HG02588 (cell line): ENCODE results near the gene PCBD1.

Experiments used
- ATAC-seq: cut with Tn5 transposase; IDR thresholded peaks from one replicate; pipeline ENCODE4 v1.9.1; 2021; ENCODE audit warnings: mild to moderate bottlenecking, moderate library complexity; ENCODE audit not compliant: unreplicated experiment

PCBD1 gene

GRCh38 chr10:70905071-70906021 is 17.0 kb upstream of the PCBD1 start:
- ATAC-seq, result no peak

DNA sequence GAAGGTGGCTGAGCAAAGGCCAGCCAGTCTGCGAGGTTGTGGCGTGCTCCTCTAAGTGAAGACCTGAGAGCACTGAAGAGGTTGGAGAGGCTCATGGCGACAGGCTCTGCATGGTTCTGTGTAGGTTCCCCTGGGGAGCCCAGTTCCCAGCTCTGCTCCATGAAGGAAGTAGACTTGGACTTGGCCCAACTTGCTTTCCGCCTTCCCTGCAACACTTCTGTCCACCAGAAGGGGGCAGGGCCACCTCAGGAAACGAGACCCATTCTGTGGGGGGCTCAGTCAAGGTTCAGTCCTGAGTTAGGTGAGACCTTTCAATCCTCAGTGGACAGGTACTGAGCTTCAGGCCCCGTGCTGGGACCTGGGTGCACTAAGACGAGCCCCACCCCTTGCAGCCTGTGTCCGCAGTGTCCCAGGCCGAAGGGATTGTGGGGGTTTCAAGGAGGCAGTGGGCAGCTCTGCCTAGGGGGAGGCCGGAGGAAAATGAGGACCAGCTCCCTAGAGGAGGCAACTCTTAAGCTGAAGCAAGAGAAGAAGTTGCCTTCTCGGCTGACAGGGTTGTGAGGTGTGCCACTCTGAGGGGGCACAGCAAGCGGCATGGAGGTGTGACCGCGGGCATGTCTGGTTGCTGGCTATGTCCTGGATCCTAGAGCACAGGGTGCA is 15.0 kb upstream of the PCBD1 start:
- no peak for ATAC-seq

DNA sequence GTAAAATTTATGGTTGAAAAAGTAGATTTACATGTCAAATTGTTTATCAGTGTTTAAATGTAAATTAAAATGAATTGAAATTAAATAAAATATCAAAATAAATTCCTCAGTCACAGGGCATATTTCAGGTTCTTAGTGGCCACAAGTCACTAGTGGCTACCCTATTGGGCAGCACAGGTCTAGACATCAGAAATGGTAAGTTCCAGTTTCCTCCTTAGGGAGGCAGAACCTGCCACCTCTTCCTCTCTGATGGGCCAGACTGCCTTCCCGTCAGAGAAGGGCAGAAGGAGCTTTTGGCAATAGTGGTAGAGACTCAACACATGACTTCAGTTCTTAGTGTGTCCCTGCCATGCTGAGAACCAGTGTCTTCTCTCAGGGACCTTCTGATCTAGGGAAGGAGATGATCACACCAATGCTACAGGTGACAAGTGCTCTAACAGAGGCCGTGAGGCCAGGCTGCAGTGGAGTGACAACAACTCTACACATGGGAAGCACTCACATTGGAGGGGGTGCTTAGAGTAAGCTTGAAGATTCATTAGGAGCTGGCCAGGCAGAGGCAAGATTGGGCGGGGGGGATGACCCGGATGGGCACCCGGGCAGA is 14.4 kb upstream of the PCBD1 start:
- no peak for ATAC-seq

- no peak for ATAC-seq
Measured at GRCh38 chr10:70901276-70901878, 13.0 kb upstream of the PCBD1 start.

DNA sequence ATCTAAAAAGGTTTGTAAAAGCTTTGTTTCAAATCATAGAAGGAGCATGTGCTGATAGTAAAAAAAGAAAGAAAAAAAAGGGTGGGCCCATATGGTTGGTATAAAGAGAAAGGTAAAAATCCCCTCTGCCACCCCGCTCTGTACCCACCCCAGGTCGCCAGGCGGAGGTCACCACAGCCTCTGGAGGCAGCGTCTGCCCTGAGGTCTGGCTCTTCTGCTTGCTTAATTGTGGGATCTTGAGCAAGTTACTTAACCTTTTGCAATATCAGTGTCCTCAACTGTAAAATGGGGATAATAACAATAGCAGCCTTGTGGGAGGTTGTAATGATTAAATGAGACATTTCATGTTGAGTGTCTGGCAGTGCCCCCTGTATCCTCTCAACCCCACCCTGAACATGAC is 10.7 kb upstream of the PCBD1 start:
- no peak for ATAC-seq

GRCh38 chr10:70898687-70899086 is 10.3 kb upstream of the PCBD1 start:
- no peak for ATAC-seq

GRCh38 chr10:70896551-70896950 is 8.2 kb upstream of the PCBD1 start:
- no peak for ATAC-seq

DNA sequence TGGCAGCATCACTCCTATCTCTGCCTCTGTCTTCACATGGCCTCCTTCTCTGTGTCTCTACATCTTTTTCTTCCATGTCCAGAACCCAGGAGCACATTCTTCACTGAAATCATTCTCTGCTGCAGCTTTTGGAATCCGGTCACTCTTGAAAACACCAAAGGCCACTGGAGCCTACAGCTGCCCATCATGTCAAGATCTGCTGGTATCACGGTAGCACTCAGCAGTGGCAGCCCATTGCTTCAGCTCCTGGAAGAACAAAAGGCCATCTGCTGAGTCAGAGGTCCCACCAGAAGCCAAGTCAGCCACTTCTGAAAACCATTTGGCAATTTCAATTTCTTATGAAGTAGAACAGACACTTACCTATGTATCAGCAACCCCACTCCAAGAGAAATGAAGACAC is 6.1 kb upstream of the PCBD1 start:
- ATAC-seq, result no peak

- ATAC-seq, result no peak
Measured at GRCh38 chr10:70893227-70894006, 5.1 kb upstream of the PCBD1 start.

GRCh38 chr10:70892631-70893030 is 4.3 kb upstream of the PCBD1 start:
- ATAC-seq, result no peak

DNA sequence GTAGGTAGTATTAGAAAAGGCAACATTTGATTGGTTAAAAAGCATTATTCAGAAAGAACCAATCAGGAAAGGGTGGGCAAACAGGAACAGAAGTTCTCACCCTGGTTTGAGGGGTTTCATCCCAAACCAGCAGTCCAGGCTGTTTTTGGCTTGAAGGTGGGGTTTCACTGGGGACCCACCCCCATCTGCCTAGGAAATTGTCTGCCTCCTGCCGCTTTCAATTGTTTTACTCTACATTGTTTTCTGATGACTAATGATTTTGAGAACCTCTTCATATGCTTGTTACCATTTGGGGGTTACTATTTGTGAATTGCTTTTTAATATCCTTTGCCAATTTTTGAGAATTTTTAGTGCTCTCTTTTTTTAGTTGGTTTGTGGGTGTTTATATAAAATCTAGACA is 3.3 kb upstream of the PCBD1 start:
- no peak for ATAC-seq

GRCh38 chr10:70890917-70891431 is 2.6 kb upstream of the PCBD1 start:
- ATAC-seq, result no peak

DNA sequence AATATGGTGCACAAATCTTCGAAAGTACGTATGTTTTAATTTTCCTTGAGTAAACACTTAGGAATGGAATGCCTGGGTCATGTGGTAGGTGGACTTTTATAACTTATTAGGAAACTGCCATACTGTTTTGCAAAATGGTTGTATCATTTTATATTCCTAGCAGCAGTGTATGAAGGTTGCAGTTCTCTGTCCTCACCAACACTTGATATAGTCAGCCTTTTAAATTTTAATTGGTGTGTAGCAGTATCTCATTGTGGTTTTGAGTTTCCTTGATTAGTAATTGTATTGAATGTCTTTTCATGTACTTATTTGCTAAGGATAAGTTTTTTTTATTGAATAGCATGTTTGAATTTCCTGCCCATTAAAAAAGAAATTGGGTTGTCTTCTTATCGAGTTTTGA is 926 bp upstream of the PCBD1 start:
- no peak for ATAC-seq

DNA sequence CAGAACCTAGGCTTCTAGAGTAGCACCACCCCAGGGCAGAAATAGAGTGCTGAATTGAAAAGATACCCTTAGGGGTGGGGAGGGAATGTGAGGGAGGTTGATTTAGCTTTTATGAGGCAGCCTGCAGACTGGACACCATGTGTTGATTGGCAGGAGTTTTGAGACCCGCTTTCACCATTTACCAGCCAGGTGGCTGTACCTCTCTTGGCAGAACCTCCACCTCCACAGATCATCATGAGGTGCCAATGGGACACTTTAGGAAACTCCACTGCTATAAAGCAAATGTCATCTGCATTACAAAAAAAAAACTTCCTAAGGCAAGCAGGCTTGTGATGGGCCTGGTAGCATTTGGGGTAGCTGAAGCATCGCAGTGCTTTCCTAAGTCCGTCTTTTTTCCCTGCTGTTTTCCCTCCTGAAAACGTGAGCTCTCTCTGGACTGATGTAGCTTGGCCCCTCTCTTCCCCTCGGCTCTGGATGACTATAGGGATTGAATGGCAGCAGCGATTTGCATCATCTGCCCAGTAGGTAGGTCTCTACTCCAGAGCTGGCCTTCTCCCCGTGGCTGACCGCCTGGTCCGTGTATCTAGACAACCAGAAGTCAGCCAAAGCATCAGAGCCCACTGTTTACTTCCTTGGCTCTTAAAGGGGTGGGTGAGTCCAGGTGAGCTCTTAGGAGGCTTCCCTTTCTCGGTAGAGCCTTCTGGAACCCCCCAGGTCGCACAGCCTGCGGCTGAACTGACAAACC is 1.3 kb downstream of the PCBD1 start:
- ATAC-seq, result no peak

DNA sequence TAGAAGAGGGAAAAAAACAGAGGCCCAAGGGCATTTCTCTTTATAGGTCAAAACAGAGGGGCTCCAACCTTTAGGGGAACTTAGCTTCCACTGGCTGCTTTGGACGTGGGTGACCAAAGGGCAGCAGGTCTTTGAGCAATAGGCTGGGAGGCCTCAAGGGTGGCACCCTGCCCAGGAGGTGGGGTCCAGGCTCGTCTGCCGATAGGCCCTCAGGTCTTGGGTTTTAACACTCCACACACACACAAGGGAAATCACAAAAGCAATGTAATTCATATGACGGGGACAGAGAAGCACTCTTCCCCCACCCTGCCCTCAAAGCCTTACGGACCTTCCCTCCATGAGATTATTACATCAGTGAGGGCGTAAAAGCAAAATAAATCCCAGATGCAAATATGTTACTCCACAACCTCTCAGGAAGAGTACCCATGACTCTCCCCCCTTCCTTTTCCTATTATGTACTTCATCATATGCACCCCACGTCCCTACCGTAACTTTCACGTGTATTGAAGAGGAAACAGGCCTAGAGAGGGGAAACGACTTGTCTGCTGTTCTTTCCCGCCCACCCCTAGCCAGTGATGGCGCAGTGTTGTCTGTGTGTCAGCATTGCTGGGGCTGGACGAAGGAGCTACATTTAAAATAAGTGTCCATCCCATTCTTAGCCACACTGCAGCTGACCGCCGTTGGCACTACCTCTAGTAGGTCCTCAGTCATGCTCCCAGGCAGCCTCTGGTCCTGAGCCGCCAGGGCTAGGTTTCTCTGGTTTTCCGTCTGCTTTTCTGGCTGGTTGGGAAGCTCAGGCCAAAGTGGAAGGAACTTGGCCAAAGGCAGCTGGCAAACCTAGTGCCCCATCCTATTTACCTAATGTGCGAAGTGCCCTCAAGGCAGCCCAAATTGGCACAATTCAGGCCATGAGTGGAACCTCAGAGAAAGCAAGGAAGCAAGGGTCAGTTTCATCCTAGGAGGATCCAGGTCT is 2.1 kb downstream of the PCBD1 start:
- ATAC-seq, result no peak

DNA sequence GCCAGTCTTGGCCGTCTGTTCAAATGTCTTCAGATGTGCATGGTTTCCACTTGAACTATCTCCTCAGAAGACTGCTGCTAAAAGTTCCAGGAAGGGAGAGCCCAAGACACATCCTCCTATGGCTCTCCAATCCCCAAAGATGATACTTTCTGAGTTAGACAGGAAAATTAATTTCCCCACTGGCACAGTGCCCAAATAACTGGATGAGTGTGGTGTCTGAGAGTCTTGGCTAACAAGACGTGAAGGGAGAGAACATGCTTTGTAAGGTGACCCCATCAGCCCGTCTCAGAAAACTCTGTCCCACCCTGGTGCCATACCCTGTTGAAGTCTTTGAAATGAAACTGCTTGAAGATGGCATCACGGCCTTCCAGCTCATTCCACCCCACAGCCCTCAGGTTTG is 2.9 kb downstream of the PCBD1 start:
- ATAC-seq, result no peak

GRCh38 chr10:70884741-70885140 is 3.6 kb downstream of the PCBD1 start:
- no peak for ATAC-seq

DNA sequence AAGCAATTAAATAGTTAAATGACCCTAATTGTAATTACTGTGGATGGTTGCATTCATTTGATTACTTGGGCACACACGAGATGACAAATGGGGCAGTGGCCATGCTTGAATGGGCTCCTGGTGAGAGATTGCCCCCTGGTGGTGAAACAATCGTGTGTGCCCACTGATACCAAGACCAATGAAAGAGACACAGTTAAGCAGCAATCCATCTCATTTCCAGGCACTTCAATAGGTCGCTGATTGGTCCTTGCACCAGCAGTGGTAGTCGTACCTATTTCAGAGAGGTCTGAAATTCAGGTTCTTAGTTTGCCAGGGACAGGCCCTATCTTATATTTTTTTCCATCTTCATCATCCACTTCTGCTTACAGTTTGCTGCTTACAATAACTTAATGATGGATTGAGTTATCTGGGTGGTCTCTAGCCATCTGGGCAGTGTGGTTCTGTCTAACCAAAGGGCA is 8.3 kb downstream of the PCBD1 start:
- ATAC-seq, result peak; percentile 81

DNA sequence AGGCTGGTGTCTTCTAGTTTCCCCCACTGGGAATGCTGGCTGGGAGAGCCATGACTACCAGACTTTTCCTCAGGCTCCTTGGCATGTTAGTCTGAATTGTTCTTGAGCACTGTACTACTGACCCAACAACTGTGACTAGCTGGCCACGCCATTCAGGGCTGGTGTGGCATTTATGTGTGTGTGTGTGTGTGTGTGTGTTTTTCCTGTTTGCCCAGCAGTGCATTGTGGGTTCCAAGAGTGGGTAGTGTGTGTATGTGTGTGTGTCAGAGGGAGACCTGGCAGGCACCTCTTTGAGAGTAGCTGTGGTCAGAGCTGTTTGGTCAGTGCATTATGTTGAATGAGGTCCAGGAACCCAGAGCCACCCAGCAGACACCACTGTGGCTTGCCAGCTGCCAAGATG is 9.2 kb downstream of the PCBD1 start:
- ATAC-seq, result no peak
